Measurements from ENCODE around the gene SSNA1. TPM values are rescaled to one million over a fixed set of nuclear protein-coding genes. Genes with fewer than 3 reads are reported as not detected.

The SSNA1 gene, protein sequence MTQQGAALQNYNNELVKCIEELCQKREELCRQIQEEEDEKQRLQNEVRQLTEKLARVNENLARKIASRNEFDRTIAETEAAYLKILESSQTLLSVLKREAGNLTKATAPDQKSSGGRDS
- 34.7 TPM for polyA plus RNA-seq (ENCODE audit: insufficient read length)
- long read RNA-seq, donor 1, transcript SSNA1-201 (3 exons, 896 nt): major isoform, 38 of 65 reads
- long read RNA-seq, donor 1, transcript SSNA1-202 (2 exons, 1,170 nt): minor isoform, 23 of 65 reads
- long read RNA-seq, donor 1, partial matches to known transcripts: 0 of 65 reads
- long read RNA-seq, donor 1, other reads (novel, unspliced or antisense): 0 of 65 reads
- long read RNA-seq, donor 2, transcript SSNA1-201 (3 exons, 896 nt): major isoform, 24 of 36 reads
- long read RNA-seq, donor 2, transcript SSNA1-202 (2 exons, 1,170 nt): minor isoform, 10 of 36 reads
- long read RNA-seq, donor 2, partial matches to known transcripts: 0 of 36 reads
- long read RNA-seq, donor 2, other reads (novel, unspliced or antisense): 0 of 36 reads
- long read RNA-seq, donor 3, transcript SSNA1-202 (2 exons, 1,170 nt): minor isoform, 10 of 30 reads
- long read RNA-seq, donor 3, transcript SSNA1-201 (3 exons, 896 nt): major isoform, 19 of 30 reads
- long read RNA-seq, donor 3, partial matches to known transcripts: 0 of 30 reads
- long read RNA-seq, donor 3, other reads (novel, unspliced or antisense): 0 of 30 reads
- long read RNA-seq, donor 4, transcript SSNA1-202 (2 exons, 1,170 nt): major isoform, 5 of 17 reads
- long read RNA-seq, donor 4, partial matches to known transcripts: 8 of 17 reads
- long read RNA-seq, donor 4, other reads (novel, unspliced or antisense): 0 of 17 reads
- long read RNA-seq, donor 5, transcript SSNA1-201 (3 exons, 896 nt): major isoform, 42 of 101 reads
- long read RNA-seq, donor 5, transcript SSNA1-202 (2 exons, 1,170 nt): minor isoform, 34 of 101 reads
- long read RNA-seq, donor 5, partial matches to known transcripts: 23 of 101 reads
- long read RNA-seq, donor 5, other reads (novel, unspliced or antisense): 0 of 101 reads
- long read RNA-seq, donor 6, transcript SSNA1-202 (2 exons, 1,170 nt): major isoform, 38 of 72 reads
- long read RNA-seq, donor 6, transcript SSNA1-201 (3 exons, 896 nt): minor isoform, 33 of 72 reads
- long read RNA-seq, donor 6, partial matches to known transcripts: 0 of 72 reads
- long read RNA-seq, donor 6, other reads (novel, unspliced or antisense): 0 of 72 reads
- long read RNA-seq, donor 7, transcript SSNA1-202 (2 exons, 1,170 nt): major isoform, 37 of 93 reads
- long read RNA-seq, donor 7, transcript SSNA1-201 (3 exons, 896 nt): minor isoform, 34 of 93 reads
- long read RNA-seq, donor 7, partial matches to known transcripts: 18 of 93 reads
- long read RNA-seq, donor 7, other reads (novel, unspliced or antisense): 0 of 93 reads
- long read RNA-seq, donor 8, transcript SSNA1-201 (3 exons, 896 nt): major isoform, 16 of 27 reads
- long read RNA-seq, donor 8, partial matches to known transcripts: 7 of 27 reads
- long read RNA-seq, donor 8, other reads (novel, unspliced or antisense): 0 of 27 reads

DNA sequence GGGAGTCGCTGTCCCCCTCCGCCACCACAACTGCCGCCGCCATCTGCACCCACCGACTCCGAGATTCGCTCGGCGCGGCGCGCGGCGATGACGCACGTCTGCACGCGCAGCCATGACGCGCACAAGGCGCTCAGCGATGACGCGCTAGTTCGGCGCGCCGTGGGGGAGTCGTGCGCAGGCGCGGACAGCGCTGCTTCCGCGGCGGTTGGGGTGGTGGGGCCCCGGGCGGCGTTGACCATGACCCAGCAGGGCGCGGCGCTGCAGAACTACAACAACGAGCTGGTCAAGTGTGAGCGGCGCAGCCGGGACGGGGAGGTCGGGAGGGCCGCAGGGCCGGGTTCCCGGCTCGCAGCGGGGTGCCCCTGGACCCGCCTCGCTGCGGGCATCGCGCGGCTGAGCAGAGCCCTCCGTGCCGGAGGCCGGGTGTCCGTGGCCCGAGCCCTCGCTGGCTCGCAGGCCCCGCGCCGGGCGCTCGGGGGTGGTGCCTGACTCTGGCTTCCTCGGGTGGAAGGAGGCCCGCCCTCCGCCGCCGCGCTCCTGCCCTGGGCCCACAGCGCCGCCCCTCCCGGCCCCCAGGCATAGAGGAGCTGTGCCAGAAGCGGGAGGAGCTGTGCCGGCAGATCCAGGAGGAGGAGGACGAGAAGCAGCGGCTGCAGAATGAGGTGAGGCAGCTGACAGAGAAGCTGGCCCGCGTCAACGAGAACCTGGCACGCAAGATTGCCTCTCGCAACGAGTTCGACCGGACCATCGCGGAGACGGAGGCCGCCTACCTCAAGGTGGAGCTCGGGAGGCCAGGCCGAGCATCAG is at the start of gene SSNA1, which contains the start of gene ANAPC2:
Gene SSNA1, plus strand, starts transcription at position 187 of the 807 bp plus-strand sequence. Its CDS starts 51 bp downstream, at position 238.
Gene ANAPC2, minus strand, starts transcription at position 71 of the 807 bp plus-strand sequence. Its CDS starts 28 bp downstream, at position 43.
- DNase-seq: peak; percentile 93

DNA sequence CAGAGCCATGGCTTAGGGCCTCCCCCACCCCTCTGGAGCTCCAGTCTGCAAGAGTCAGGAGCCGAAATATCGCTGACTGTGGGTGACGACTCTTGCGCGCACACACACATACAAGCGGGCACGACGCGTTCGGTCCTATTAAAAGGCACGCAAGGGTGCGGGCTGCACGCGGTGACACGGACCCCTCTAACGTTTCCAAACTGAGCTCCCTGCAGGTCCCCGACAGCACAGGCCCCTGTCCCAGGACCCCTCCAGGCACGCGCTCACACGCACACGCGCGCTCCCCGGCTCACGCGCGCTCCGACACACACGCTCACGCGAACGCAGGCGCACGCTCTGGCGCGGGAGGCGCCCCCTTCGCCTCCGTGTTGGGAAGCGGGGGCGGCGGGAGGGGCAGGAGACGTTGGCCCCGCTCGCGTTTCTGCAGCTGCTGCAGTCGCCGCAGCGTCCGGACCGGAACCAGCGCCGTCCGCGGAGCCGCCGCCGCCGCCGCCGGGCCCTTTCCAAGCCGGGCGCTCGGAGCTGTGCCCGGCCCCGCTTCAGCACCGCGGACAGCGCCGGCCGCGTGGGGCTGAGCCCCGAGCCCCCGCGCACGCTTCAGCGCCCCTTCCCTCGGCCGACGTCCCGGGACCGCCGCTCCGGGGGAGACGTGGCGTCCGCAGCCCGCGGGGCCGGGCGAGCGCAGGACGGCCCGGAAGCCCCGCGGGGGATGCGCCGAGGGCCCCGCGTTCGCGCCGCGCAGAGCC is 49.6 kb upstream of the SSNA1 start, which contains the start of gene GRIN1:
Gene GRIN1, plus strand, starts transcription at position 433 of the 746 bp plus-strand sequence. CDS start 333 bp downstream, outside the sequence.
- DNase-seq: peak; percentile 42

DNA sequence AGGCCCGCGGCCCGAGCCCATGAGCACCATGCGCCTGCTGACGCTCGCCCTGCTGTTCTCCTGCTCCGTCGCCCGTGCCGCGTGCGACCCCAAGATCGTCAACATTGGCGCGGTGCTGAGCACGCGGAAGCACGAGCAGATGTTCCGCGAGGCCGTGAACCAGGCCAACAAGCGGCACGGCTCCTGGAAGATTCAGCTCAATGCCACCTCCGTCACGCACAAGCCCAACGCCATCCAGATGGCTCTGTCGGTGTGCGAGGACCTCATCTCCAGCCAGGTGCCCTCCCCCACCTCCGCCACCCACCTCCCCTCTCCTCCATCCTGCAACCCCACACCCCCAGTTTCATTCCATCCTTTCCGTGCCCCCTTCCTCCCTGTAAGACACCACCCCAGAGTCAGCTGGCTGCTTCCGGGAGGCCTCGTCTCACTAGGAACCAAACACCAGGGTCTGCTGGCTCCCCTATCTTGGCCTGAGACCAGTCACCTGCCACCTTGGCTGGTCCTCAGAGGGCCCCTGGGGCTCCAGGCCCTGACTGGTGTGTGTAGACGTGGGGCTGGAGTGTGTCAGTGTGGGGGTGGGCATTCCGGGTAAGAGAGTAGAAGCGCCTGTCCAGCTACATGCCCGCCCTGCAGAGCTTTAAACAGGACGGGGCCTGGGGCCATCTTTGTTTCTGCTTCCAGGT is 48.9 kb upstream of the SSNA1 start:
- DNase-seq: no peak

- no peak for DNase-seq
These were observed 48.1 kb upstream of the SSNA1 start for GRCh38 chr9:137140151-137141012.

GRCh38 chr9:137141050-137141810 is 47.2 kb upstream of the SSNA1 start:
- no peak for DNase-seq

DNA sequence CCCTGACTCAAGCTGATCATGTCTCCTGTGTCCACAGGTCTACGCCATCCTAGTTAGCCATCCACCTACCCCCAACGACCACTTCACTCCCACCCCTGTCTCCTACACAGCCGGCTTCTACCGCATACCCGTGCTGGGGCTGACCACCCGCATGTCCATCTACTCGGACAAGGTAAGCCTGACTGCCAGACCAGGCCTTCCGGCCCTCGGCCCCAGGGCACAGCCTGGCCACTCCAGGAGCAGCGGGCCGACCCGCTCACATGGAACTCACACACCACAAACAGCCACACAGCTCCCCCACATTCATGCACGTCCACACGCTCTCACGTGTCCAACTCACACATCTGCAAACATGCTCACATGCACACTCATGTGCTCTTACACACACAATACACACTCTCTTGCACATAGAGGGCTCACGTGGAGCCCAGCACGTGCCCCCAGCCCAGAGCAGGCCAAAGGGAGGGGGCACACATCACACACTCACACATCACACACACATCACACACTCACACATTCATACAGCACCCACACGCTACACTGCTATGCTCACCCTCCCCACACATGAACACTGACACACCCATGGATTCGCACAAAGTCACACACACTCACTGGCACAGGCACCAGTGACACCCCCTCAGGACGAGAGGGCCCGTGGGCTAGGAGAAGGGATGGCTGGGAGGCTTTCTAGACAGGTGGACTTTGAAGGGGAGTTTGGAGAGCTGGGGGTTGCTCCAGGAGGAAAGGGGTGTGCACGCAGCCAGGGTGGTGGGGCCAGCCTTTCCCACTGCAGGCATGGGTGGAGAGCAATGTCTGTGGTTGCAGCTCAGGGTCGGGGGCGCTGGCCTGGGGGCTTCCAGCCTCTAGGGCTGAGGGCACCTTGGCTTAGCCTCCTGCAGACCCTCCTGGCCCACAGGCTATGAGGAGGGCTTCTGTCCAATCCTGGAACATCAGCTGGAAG is 46.2 kb upstream of the SSNA1 start:
- DNase-seq: no peak

GRCh38 chr9:137143459-137143858 is 45.0 kb upstream of the SSNA1 start:
- DNase-seq: no peak

DNA sequence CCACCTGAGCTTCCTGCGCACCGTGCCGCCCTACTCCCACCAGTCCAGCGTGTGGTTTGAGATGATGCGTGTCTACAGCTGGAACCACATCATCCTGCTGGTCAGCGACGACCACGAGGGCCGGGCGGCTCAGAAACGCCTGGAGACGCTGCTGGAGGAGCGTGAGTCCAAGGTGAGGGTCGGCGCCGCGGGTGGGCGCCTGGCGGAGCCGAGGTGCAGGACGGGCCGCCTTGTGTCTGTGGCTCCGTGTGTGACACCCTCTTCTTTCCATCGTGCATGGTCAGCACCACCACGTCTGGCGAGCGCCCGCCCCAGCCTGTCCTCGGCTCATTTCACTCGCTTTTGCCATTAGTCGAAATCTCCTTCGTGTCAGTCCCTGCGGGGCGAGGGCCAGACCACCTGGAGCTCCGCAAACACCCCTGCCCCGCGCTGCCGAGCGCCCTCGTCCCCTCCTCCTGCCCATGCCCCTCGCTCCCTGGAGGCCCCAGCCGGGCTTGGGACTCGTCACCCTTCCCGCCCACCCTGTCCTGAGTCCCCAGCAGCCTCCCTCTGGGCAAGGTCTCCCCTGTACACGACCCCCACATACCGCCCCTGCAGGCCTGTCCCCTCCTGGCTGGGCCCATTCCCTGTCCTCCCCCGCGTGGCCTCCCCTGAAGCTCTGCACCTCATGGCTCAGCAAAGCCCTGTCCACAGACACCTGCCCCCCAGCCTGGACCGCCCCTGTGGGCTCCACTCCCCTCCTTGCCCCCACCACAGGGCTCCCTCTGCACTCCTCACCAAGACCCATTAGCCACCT is 42.5 kb upstream of the SSNA1 start:
- DNase-seq: no peak

DNA sequence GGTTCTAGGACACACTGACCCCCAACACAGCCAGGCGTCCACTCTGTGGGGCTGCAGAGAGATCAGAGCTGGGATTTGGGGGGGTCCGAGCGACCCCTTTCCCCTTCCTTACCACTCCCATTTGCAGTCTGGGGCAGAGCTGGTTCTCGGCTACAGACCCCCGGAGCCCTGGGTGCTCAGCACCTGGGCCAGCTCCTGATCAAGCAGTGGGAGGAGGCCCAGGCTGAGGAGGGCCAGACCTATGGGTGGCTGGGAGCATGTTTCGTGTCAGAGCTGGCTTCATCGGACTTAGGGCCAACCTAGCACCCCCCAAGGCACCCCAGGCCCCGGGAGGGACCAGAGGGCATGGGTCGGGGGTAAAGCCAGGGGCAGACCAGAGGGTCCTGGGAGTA is 42.0 kb upstream of the SSNA1 start:
- no peak for DNase-seq

DNA sequence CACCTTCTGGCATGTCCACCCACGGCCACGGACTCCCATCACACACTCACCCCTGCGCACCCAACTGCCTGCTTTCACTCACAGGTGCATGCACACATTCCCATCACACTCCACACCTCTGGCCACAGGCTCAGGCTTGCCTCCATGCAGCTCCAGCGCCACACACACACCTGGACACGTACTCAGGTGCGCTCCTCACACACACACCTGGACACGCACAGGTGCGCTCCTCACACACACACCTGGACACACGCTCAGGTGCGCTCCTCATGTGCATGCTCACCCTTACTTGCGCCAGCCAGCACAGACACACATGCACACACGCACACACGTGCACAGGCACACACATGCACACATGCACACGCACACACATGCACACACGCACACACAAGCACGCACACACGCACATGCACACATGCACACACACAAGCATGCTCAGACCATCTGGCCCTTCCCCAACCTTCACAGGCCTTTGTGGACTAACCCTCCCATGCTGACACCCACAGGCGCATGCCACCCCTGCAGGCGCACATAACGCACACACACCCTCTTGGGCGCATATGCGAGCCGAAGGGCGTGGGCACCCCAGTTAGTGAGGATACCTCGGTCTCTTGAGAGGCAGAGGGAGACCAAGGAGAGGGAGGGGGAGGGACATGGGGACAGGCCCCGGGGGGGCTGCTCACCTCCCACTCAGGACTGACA is 41.2 kb upstream of the SSNA1 start:
- no peak for DNase-seq

DNA sequence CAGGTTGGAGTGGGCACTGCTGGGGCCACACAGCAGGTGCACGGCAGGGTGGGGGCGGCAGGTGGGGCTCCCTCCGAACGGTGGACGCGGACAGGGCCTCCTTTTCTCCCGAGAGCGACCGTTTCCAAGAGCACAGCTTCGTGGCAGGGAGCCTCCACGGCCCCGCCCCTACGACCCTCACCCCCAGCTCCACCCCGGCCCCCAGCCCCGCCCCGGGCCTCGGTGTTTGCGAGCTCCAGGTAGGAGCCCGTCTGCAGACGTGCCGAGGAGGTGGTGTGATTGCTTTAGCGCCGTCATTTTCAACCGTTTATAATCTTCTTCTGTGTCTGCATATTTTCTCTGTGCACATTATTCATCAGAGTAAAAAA is 40.7 kb upstream of the SSNA1 start:
- DNase-seq: no peak

- no peak for DNase-seq
These were observed 40.2 kb upstream of the SSNA1 start for GRCh38 chr9:137148242-137148641.

DNA sequence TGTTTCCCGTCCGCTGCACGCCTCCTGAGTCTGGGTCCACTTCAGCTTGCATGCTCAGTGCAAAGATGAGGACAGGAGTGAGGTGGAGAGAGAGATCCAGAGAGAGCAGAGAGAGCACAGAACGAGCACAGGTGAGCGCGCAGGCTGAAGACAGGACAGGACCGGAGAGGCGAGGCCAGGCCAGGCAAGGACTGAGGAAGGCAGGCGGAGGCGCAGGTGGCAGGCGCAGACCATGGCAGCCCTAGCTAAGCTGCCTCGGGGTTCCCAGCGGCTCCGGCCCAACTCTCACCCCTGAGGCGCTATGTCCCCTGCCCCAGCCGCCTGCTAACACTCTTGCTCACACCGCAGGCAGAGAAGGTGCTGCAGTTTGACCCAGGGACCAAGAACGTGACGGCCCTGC is 39.8 kb upstream of the SSNA1 start:
- DNase-seq: no peak

DNA sequence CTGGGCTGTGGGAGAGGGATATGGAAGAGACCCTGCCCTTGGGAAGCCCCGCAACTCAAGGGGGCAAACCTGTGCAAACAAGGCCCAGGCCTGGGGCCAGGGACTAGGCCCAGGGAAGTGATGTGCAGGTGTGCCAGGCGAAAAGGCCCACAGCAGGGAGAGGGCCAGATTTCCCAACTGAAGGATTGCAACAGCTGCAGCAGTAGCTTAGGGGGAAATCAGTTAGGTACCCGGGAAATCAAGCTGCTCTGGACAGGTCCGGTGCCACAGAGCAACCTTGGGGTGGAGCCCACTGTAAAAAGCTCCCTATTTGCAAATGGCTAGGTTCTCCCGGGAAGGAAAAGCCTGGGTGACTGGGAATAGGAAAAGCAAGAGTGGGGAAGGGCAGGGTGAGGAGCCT is 39.1 kb upstream of the SSNA1 start:
- DNase-seq: no peak

Data from left kidney (tissue), 8 donors.